Lower leg skin (tissue), 3 donors: ENCODE results near the gene PRM3.

ENCODE experiments used
- POLR2A ChIP-seq, 2 donors: fragments of 450-650 bp; IDR thresholded peaks; one replicate each; pipeline ENCODE4 v1.6.1; 2016 to 2017; ENCODE audit warnings: antibody characterized with exemption in 2 of 2, mild to moderate bottlenecking in 1 of 2, moderate library complexity in 1 of 2
- TF ChIP-seq, protein P1 (sequence below), 3 donors: fragments of 450-650 bp; IDR thresholded peaks; one replicate each; pipeline ENCODE4 v1.5.1; 2016; ENCODE audit warnings: antibody characterized with exemption in 3 of 3, mild to moderate bottlenecking in 3 of 3, moderate library complexity in 2 of 3

DNA sequence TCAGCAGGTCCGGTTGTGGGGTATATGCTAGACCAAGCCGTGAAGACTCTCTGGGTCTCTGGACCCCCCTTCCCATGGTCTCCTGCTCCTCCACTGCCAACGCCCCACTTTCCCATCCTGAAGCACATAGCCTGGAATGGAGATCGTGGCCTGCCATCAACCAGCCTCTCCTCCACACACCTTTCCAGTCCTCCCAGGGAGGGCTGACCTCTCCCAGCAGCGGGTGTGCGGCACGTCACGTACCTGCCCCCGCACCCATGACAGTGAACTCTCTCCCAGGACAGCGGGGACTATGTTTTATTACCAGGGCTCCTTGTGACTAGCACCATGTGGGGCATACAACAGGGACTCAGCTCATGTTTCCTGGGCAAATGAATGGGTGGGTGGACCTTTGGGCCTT is 1.8 kb downstream of the PRM3 start:
- TF ChIP-seq, protein P1, sequence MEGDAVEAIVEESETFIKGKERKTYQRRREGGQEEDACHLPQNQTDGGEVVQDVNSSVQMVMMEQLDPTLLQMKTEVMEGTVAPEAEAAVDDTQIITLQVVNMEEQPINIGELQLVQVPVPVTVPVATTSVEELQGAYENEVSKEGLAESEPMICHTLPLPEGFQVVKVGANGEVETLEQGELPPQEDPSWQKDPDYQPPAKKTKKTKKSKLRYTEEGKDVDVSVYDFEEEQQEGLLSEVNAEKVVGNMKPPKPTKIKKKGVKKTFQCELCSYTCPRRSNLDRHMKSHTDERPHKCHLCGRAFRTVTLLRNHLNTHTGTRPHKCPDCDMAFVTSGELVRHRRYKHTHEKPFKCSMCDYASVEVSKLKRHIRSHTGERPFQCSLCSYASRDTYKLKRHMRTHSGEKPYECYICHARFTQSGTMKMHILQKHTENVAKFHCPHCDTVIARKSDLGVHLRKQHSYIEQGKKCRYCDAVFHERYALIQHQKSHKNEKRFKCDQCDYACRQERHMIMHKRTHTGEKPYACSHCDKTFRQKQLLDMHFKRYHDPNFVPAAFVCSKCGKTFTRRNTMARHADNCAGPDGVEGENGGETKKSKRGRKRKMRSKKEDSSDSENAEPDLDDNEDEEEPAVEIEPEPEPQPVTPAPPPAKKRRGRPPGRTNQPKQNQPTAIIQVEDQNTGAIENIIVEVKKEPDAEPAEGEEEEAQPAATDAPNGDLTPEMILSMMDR (IDR thresholded peaks at IDR 0.05): no peak
- no peak for TF ChIP-seq POLR2A (IDR thresholded peaks at IDR 0.05)
